Putamen (tissue), 1 donor: ENCODE results near the gene URM1.

Source experiments
- DNase-seq: peaks from one replicate; pipeline ENCODE4 v3.0.0-alpha.2; 2016; ENCODE audit warnings: low spot score

Gene URM1

DNA sequence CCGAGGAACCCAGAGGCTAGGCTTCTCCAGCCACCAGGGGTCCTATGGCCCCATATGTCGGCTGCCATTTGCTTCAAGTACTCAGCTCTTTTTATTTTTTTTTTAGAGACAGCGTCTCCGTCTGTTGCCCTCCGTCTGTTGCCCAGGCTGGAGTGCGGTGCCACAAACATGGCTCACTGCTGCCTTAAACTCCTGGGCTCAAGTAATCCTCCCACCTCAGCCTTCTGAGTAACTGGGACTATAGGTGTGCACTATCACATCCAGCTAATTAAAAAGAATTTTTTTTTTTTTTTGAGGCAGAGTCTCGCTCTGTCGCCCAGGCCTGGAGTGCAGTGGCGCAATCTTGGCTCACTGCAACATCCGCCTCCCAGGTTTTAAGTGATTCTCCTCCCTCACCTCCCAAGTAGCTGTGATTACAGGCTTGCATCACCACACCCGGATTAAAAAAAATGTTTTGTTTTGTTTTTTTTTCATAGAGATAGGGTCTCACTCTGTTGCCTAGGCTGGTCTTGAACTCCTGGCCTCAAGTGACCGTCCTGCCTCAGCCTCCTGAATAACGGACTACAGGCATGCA is 58.4 kb downstream of the URM1 start:
- DNase-seq, result no peak

DNA sequence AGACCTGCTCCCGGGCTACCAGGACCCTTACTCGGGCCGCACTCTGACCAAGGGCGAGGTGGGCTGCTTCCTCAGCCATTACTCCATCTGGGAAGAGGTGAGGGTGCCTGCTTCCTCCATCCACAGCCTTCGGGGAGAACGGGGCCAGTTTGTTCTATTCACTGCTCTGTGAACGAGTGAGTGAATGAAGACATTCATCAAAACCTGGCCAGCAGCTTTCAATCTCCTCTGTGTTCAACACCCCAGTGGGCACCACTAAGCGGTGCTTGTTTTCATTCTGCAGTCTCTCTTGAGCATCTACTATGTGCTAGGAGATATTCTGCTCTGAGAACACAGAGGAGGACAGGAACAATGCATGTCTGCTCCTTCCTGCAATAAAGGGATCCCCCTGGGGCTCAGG is 60.0 kb downstream of the URM1 start:
- no peak for DNase-seq

- no peak for DNase-seq
Measured at GRCh38 chr9:128434340-128434739, 63.2 kb downstream of the URM1 start.

- DNase-seq, result no peak
Measured at GRCh38 chr9:128435611-128436010, 64.4 kb downstream of the URM1 start.

- DNase-seq, result no peak
Measured at GRCh38 chr9:128438343-128439109, 67.4 kb downstream of the URM1 start.

- no peak for DNase-seq
Measured at GRCh38 chr9:128439273-128439672, 68.1 kb downstream of the URM1 start.
